ENCODE measurements around the gene SP3. TPM values are rescaled to one million over a fixed set of nuclear protein-coding genes. Genes with fewer than 3 reads are reported as not detected.

The SP3 gene
- total and polyA plus RNA-seq, 9 of the 15 experiments (the other 6 are each of a cell fraction or from before 2014, with no cell fraction given) = 12.0 to 106 (median 74.9) TPM

DNA sequence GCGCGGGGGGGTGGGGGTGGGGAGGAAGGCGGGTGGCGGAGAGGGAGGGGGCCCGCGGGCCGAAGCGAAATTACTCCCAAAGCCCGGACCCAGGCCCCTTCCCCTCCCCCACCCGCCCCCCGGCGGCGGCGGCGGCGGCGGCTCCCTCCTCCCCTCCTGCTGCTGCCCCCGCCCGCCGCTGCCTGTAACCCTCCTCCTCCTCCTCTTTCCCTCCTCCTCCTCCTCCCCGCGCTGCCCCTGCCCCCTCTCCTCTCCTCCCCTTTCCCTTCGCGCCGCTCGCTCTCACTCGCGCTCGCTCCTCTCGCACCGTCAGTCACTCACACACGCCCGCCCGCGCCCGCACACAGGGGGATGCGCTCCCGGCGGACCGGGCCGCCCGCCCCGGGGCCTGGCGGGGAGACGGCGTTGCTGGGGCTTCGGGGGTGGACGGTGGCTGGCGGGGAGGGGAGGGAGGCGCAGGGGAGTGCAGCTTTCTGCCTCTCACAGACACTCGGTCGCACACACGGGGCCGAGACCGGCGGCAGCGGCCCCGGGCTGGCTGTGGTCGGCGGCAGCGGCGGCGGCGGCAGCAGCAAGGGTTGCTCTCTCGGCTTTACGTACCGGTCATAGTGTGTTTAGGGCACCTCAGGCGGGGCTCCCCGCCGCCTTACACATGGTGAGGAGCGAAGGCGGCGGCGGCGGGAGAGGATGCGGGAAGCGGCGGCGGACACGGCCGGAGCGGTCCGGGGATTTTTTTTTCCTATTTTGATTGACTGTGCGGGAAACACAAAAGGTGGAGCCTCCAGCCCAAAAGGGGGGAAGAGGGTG, 405 bp downstream of the SP3 start (continued):
- peak; percentile 57 for TF ChIP-seq MAX (CRISPR knock-in tag; IDR thresholded peaks at IDR 0.05)
- TF ChIP-seq POLR2A (conservative IDR thresholded peaks at IDR 0.05) = peak; percentile 84
- TF ChIP-seq ARID1B (IDR thresholded peaks at IDR 0.05) = 0 out of 2 replicates have a peak, but pooled peaks have one; percentile 14
- no peak for TF ChIP-seq KAT2B (IDR thresholded peaks at IDR 0.05; ENCODE audit: low read depth, low read length)
- TF ChIP-seq HMG20B (CRISPR knock-in tag; IDR thresholded peaks at IDR 0.05) = no peak
- TF ChIP-seq ZNF174 (CRISPR knock-in tag; IDR thresholded peaks at IDR 0.05) = 0 out of 2 replicates have a peak, but pooled peaks have one; percentile 49
- TF ChIP-seq RERE (CRISPR knock-in tag; IDR thresholded peaks at IDR 0.05; ENCODE audit: borderline replicate concordance) = 0 out of 2 replicates have a peak, but pooled peaks have one; percentile 86
- TF ChIP-seq ZSCAN29 (IDR thresholded peaks at IDR 0.05) = 0 out of 2 replicates have a peak, but pooled peaks have one; percentile 48
- TF ChIP-seq HNRNPH1 (optimal IDR thresholded peaks at IDR 0.05; ENCODE audit: low read depth, low read length) = no peak
- TF ChIP-seq RBM25 (IDR thresholded peaks at IDR 0.05; ENCODE audit: low read depth, low read length, severe bottlenecking) = no peak
- TF ChIP-seq NONO (IDR thresholded peaks at IDR 0.05; ENCODE audit: low read depth in 2 of 2, low read length in 1 of 2) = peak; percentile 41 to 84; a peak in 2 of 4 replicates
- TF ChIP-seq NFATC3 (IDR thresholded peaks at IDR 0.05) = no peak
- 0 out of 2 replicates have a peak, but pooled peaks have one; percentile 62 for TF ChIP-seq SRSF3 (IDR thresholded peaks at IDR 0.05; ENCODE audit: insufficient read depth, low read length)
- TF ChIP-seq ZNF551 (CRISPR knock-in tag; IDR thresholded peaks at IDR 0.05) = no peak
- TF ChIP-seq ZNF165 (CRISPR knock-in tag; IDR thresholded peaks at IDR 0.05; ENCODE audit: borderline replicate concordance) = no peak
- TF ChIP-seq ZMIZ1 (IDR thresholded peaks at IDR 0.05; ENCODE audit: low read depth in 2 of 2, low read length in 2 of 2) = peak in 1 of 2 experiments; percentile 35; a peak in 1 of 4 replicates
- TF ChIP-seq, protein P1, sequence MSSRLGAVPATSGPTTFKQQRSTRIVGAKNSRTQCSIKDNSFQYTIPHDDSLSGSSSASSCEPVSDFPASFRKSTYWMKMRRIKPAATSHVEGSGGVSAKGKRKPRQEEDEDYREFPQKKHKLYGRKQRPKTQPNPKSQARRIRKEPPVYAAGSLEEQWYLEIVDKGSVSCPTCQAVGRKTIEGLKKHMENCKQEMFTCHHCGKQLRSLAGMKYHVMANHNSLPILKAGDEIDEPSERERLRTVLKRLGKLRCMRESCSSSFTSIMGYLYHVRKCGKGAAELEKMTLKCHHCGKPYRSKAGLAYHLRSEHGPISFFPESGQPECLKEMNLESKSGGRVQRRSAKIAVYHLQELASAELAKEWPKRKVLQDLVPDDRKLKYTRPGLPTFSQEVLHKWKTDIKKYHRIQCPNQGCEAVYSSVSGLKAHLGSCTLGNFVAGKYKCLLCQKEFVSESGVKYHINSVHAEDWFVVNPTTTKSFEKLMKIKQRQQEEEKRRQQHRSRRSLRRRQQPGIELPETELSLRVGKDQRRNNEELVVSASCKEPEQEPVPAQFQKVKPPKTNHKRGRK (tag; IDR thresholded peaks at IDR 0.05) = no peak

Data from K562 (cell line).